Caco-2 (cell line): ENCODE data around the gene NRF1. TPM values are rescaled to one million over a fixed set of nuclear protein-coding genes. Genes with fewer than 3 reads are reported as not detected.

ENCODE experiments used
- BruUV-seq: library from RNA; stranded (reverse); fragments of 400-500 nt; replicated peaks from 2 replicates; lab custom pipeline; 2021; lab: Mats Ljungman, UMichigan
- CTCF ChIA-PET: fragments of 300-600 bp; sonication (Branson Sonifier 250); formaldehyde crosslinking; loops from one replicate; lab custom pipeline; 2022; ENCODE audit warnings: antibody characterized with exemption; lab: Charles Lee
- POLR2A ChIA-PET: fragments of 300-600 bp; sonication (Branson Sonifier 250); formaldehyde crosslinking; loops from one replicate; lab custom pipeline; 2022; ENCODE audit warnings: antibody characterized with exemption; lab: Charles Lee
- DNase-seq, 2 experiments: peaks; one replicate each; pipeline versions ENCODE4 v3.0.0 to v3.0.0-alpha.2; 2020 to 2022
- H3K27me3 ChIP-seq: replicated peaks from 2 replicates; pipeline ENCODE4 v1.6.0; 2011; ENCODE audit warnings: low read length; ENCODE audit not compliant: control insufficient read depth, insufficient read depth
- H3K36me3 ChIP-seq: 2 replicates; pipeline ENCODE4 v1.5.1; 2011; ENCODE audit warnings: low read length; ENCODE audit not compliant: control insufficient read depth, insufficient read depth
- H3K4me1 ChIP-seq: fragments of 250-450 bp; sonication (Bioruptor Pico); 2 replicates; pipeline ENCODE4 v1.5.1; 2020; ENCODE audit warnings: mild to moderate bottlenecking
- H3K4me3 ChIP-seq: 2 replicates; pipeline ENCODE4 v1.5.1; 2011; ENCODE audit warnings: low read depth, mild to moderate bottlenecking, control low read depth, low read length
- H3K9me3 ChIP-seq: fragments of 250-450 bp; sonication (Bioruptor Pico); 2 replicates; pipeline ENCODE4 v1.5.1; 2020; ENCODE audit warnings: mild to moderate bottlenecking, moderate library complexity
- H3K27ac Mint-ChIP-seq: one replicate; pipeline ENCODE4 v1.8.0; 2022; ENCODE audit warnings: mixed read lengths; ENCODE audit not compliant: unreplicated experiment
- H3K27me3 Mint-ChIP-seq: one replicate; pipeline ENCODE4 v1.8.0; 2022; ENCODE audit warnings: mixed read lengths; ENCODE audit not compliant: insufficient read depth, unreplicated experiment
- H3K36me3 Mint-ChIP-seq: one replicate; pipeline ENCODE4 v1.8.0; 2022; ENCODE audit warnings: mild to moderate bottlenecking, mixed read lengths; ENCODE audit not compliant: insufficient read depth, unreplicated experiment
- H3K4me1 Mint-ChIP-seq: one replicate; pipeline ENCODE4 v1.8.0; 2022; ENCODE audit warnings: low read depth, mixed read lengths; ENCODE audit not compliant: unreplicated experiment
- H3K4me3 Mint-ChIP-seq: one replicate; pipeline ENCODE4 v1.8.0; 2022; ENCODE audit warnings: mild to moderate bottlenecking, moderate library complexity, mixed read lengths; ENCODE audit not compliant: unreplicated experiment
- H3K9me3 Mint-ChIP-seq: one replicate; pipeline ENCODE4 v1.8.0; 2022; ENCODE audit warnings: mixed read lengths; ENCODE audit not compliant: unreplicated experiment
- CTCF ChIP-seq, 2 experiments: fragments of 200-600 bp in 1 of 2; IDR thresholded peaks; 1 replicate in 1 of 2; 2 replicates in 1 of 2; pipeline versions ENCODE4 v1.5.1 to v1.8.0; 2011 to 2022; ENCODE audit warnings: antibody characterized with exemption in 1 of 2, control low read depth in 1 of 2, inconsistent platforms in 1 of 2, low read depth in 1 of 2, low read length in 1 of 2, mild to moderate bottlenecking in 1 of 2, moderate library complexity in 1 of 2; ENCODE audit not compliant: insufficient read depth in 1 of 2, severe bottlenecking in 1 of 2, unreplicated experiment in 1 of 2
- intact Hi-C: fragments of 100-400 bp; cut with micrococcal nuclease; formaldehyde crosslinking; loops from one replicate; pipeline ENCODE4 v1.10.0; 2022; ENCODE audit not compliant: unreplicated experiment
- total RNA-seq: library from RNA; stranded (reverse); gene quantifications from 2 replicates; pipeline ENCODE4 v1.2.3, GENCODE V29; 2022

The NRF1 gene
- total RNA-seq, 1 experiment from 2014 or later = 22.5 TPM

GRCh38 chr7:129775695-129776361 lies 164.3 kb downstream of the NRF1 start:
- no peaks in the 10 kb centered on the region for H3K36me3 Mint-ChIP-seq
- BruUV-seq = no TSS peak
- POLR2A ChIA-PET = no interaction called here
- intact Hi-C loops = no loop called here
- no peaks in the 10 kb centered on the region for H3K9me3 ChIP-seq
- CTCF ChIA-PET = no interaction called here
- no peaks in the 10 kb centered on the region for H3K27me3 ChIP-seq
- no peak for DNase-seq
- H3K4me1 Mint-ChIP-seq = no peaks in the 10 kb centered on the region
- no peaks in the 10 kb centered on the region for H3K9me3 Mint-ChIP-seq
- H3K4me3 ChIP-seq = no peak overlapping the region
- H3K4me1 ChIP-seq = peaks cover 7% of the 10 kb centered on the region; the same call in 1 of the 2 replicates
- H3K36me3 ChIP-seq = no peaks in the 10 kb centered on the region
- H3K27ac Mint-ChIP-seq = peak overlapping the region; percentile 20
- no peaks in the 10 kb centered on the region for H3K27me3 Mint-ChIP-seq
- no peak overlapping the region for H3K4me3 Mint-ChIP-seq
- no peak for TF ChIP-seq CTCF (IDR thresholded peaks at IDR 0.05; ENCODE audit: insufficient read depth in 1 of 2, low read depth in 1 of 2, low read length in 1 of 2, severe bottlenecking in 1 of 2, unreplicated experiment in 1 of 2)

GRCh38 chr7:129776362-129776722 lies 164.8 kb downstream of the NRF1 start:
- H3K36me3 ChIP-seq = no peaks in the 10 kb centered on the region
- CTCF ChIA-PET = no interaction called here
- Mint-ChIP-seq H3K4me3 (no peak overlapping the region), H3K36me3 (peaks cover 4% of the 10 kb centered on the region), H3K27ac (no peak overlapping the region), H3K4me1 (peaks cover 4% of the 10 kb centered on the region), H3K9me3 (no peaks in the 10 kb centered on the region), H3K27me3 (no peaks in the 10 kb centered on the region)
- no peak for TF ChIP-seq CTCF (IDR thresholded peaks at IDR 0.05; ENCODE audit: insufficient read depth in 1 of 2, low read depth in 1 of 2, low read length in 1 of 2, severe bottlenecking in 1 of 2, unreplicated experiment in 1 of 2)
- DNase-seq = no peak
- H3K4me3 ChIP-seq = no peak overlapping the region
- no peaks in the 10 kb centered on the region for H3K9me3 ChIP-seq
- H3K27me3 ChIP-seq = no peaks in the 10 kb centered on the region
- H3K4me1 ChIP-seq = peaks cover 11% of the 10 kb centered on the region
- no TSS peak for BruUV-seq
- POLR2A ChIA-PET = no interaction called here
- intact Hi-C loops = no loop called here

- no peak overlapping the region for H3K27ac Mint-ChIP-seq
- TF ChIP-seq CTCF (IDR thresholded peaks at IDR 0.05; ENCODE audit: insufficient read depth in 1 of 2, low read depth in 1 of 2, low read length in 1 of 2, severe bottlenecking in 1 of 2, unreplicated experiment in 1 of 2) = no peak
- H3K9me3 Mint-ChIP-seq = no peaks in the 10 kb centered on the region
Observed at GRCh38 chr7:129777195-129777844, 165.8 kb downstream of the NRF1 start.

More at GRCh38 chr7:129777195-129777844, 165.8 kb downstream of the NRF1 start:
- H3K27me3 Mint-ChIP-seq = no peaks in the 10 kb centered on the region
- intact Hi-C loops = no loop called here
- no peak for DNase-seq
- peaks cover 12% of the 10 kb centered on the region for H3K4me1 ChIP-seq
- H3K36me3 Mint-ChIP-seq = peaks cover 8% of the 10 kb centered on the region
- H3K27me3 ChIP-seq = no peaks in the 10 kb centered on the region
- ChIA-PET POLR2A (no interaction called here), CTCF (no interaction called here)
- H3K9me3 ChIP-seq = no peaks in the 10 kb centered on the region
- H3K36me3 ChIP-seq = no peaks in the 10 kb centered on the region
- no peak overlapping the region for H3K4me3 ChIP-seq
- no peak overlapping the region for H3K4me3 Mint-ChIP-seq
- peaks cover 6% of the 10 kb centered on the region for H3K4me1 Mint-ChIP-seq
- no TSS peak for BruUV-seq
